HepG2 (cell line): ENCODE data around the gene SPECC1L. TPM values are rescaled to one million over a fixed set of nuclear protein-coding genes. Genes with fewer than 3 reads are reported as not detected.

Experiments
- BATF2 ChIP-seq: sonication (generic); formaldehyde crosslinking; IDR thresholded peaks from 2 replicates; pipeline ENCODE4 v1.8.0; 2022; ENCODE audit warnings: mild to moderate bottlenecking, missing genetic modification reagents, moderate library complexity
- BRCA1 ChIP-seq: sonication (generic); formaldehyde crosslinking; IDR thresholded peaks from 2 replicates; pipeline ENCODE4 v1.4.0; 2020; ENCODE audit warnings: missing genetic modification reagents
- HOXA9 ChIP-seq: sonication (generic); formaldehyde crosslinking; IDR thresholded peaks from 2 replicates; pipeline ENCODE4 v1.8.1; 2022; ENCODE audit warnings: missing genetic modification reagents, mild to moderate bottlenecking, moderate library complexity, borderline replicate concordance
- LRRFIP1 ChIP-seq: sonication (generic); formaldehyde crosslinking; conservative IDR thresholded peaks from 2 replicates; pipeline ENCODE4 v1.4.0; 2020; ENCODE audit warnings: missing genetic modification reagents
- NCOA5 ChIP-seq: sonication (generic); formaldehyde crosslinking; IDR thresholded peaks from 2 replicates; pipeline ENCODE4 v1.4.0; 2020; ENCODE audit warnings: missing genetic modification reagents
- NR3C1 ChIP-seq: sonication (generic); formaldehyde crosslinking; IDR thresholded peaks from 2 replicates; pipeline ENCODE4 v1.4.0; 2020; ENCODE audit warnings: missing genetic modification reagents
- PHF21A ChIP-seq: sonication (generic); formaldehyde crosslinking; IDR thresholded peaks from 2 replicates; pipeline ENCODE4 v1.5.0; 2020; ENCODE audit warnings: mild to moderate bottlenecking, missing genetic modification reagents
- PRDM4 ChIP-seq: sonication (generic); formaldehyde crosslinking; IDR thresholded peaks from 2 replicates; pipeline ENCODE4 v1.9.0; 2021; ENCODE audit warnings: missing genetic modification reagents, borderline replicate concordance
- RERE ChIP-seq: IDR thresholded peaks from 2 replicates; pipeline ENCODE4 v1.6.1; 2016; ENCODE audit warnings: low read depth, missing genetic modification reagents, missing compliant biosample characterization
- RORA ChIP-seq: sonication (generic); formaldehyde crosslinking; IDR thresholded peaks from 2 replicates; pipeline ENCODE4 v1.5.0; 2020; ENCODE audit warnings: mild to moderate bottlenecking, missing genetic modification reagents, moderate library complexity
- STAT6 ChIP-seq: sonication (generic); formaldehyde crosslinking; IDR thresholded peaks from 2 replicates; pipeline ENCODE4 v1.4.0; 2020; ENCODE audit warnings: missing genetic modification reagents, mild to moderate bottlenecking, borderline replicate concordance
- ZNF124 ChIP-seq: sonication (generic); formaldehyde crosslinking; IDR thresholded peaks from 2 replicates; pipeline ENCODE4 v1.4.0; 2020; ENCODE audit warnings: missing genetic modification reagents
- ZNF367 ChIP-seq: sonication (generic); formaldehyde crosslinking; IDR thresholded peaks from 2 replicates; pipeline ENCODE4 v1.4.0; 2020; ENCODE audit warnings: missing genetic modification reagents, borderline replicate concordance
- ZNF724P ChIP-seq: sonication (generic); formaldehyde crosslinking; IDR thresholded peaks from 2 replicates; pipeline ENCODE4 v1.8.0; 2022; ENCODE audit warnings: missing genetic modification reagents, borderline replicate concordance
- polyA plus RNA-seq, 8 experiments: library from polyadenylated mRNA; depleted of rRNA in 3 of 8; stranded (reverse) in 7 of 8; unstranded in 1 of 8; fragments of >200 nt; fragmentation: Illumina TruSeq in 4 of 8; extraction: Trizol in 4 of 8; gene quantifications; 2 replicates each; pipeline versions ENCODE4 v1.2.1 to v1.2.3, GENCODE V29; 2011 to 2016; ENCODE audit warnings: low read depth in 4 of 8, missing spikeins in 1 of 8, mixed read lengths in 1 of 8; ENCODE audit not compliant: insufficient read depth in 1 of 8
- total RNA-seq, 5 experiments: library from RNA; depleted of rRNA; stranded (reverse); fragments of >200 nt; fragmentation: Illumina TruSeq; extraction: Trizol; gene quantifications; 2 replicates each; pipeline ENCODE4 v1.2.3, GENCODE V29; 2016; ENCODE audit warnings: low read depth in 1 of 5

Gene SPECC1L
- total and polyA plus RNA-seq, 2 of the 13 experiments (the other 11 are each of a cell fraction or from before 2014, with no cell fraction given), result 14.1 to 30.3 TPM

- no peak for TF ChIP-seq RERE (CRISPR knock-in tag)
- TF ChIP-seq BRCA1 (CRISPR knock-in tag), result no peak
- peak; percentile 31; the same call in 1 of the 2 replicates for TF ChIP-seq STAT6 (CRISPR knock-in tag)
- peak; percentile 61; the same call in 1 of the 2 replicates for TF ChIP-seq ZNF124 (CRISPR knock-in tag)
- no peak; the same call in 1 of the 2 replicates for TF ChIP-seq ZNF367 (CRISPR knock-in tag)
- TF ChIP-seq ZNF724P (CRISPR knock-in tag), result no peak
- TF ChIP-seq LRRFIP1 (CRISPR knock-in tag), result no peak
- TF ChIP-seq BATF2 (CRISPR knock-in tag), result peak; percentile 84; the same call in 1 of the 2 replicates
- TF ChIP-seq PHF21A (CRISPR knock-in tag), result peak; percentile 74; the same call in 1 of the 2 replicates
- TF ChIP-seq NCOA5 (CRISPR knock-in tag), result no peak
- TF ChIP-seq RORA, result no peak
- TF ChIP-seq HOXA9 (CRISPR knock-in tag), result no peak
- no peak for TF ChIP-seq PRDM4 (CRISPR knock-in tag)
- no peak for TF ChIP-seq NR3C1 (CRISPR knock-in tag)
These were observed at the start of gene SPECC1L (continued) for GRCh38 chr22:24270556-24271385.
